Loucy (cell line): ENCODE results near the gene RALGPS1.

ENCODE experiments used
- EZH2phosphoT487 ChIP-seq: fragments of 200-600 bp; IDR thresholded peaks from 2 replicates; pipeline ENCODE4 v1.6.1; 2018; ENCODE audit warnings: antibody characterized with exemption, mild to moderate bottlenecking, moderate library complexity, borderline replicate concordance
- TF ChIP-seq, protein P1 (sequence below): fragments of 200-600 bp; sonication (generic); conservative IDR thresholded peaks from 2 replicates; pipeline ENCODE4 v1.5.1; 2014; ENCODE audit warnings: mild to moderate bottlenecking, antibody characterized with exemption, low read length

DNA sequence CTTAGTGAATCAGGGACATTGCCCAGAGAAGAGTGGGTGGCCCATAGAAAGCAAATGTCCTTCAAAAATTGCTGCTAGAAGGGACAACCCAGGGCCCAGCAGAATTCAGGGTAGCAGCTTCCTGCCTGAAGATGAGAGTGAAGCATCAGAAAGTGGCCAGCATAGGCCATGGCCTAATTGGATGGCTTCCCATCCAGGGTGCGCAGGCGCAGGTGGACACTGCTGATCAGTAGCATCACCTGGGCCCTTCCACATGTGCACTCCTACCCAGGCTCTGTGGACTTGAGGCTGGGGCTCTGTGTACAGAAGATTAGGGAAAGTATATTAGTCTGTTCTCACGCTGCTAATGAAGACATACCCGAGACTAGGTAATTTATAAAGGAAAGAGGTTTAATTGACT is 291.4 kb downstream of the RALGPS1 start:
- TF ChIP-seq, protein P1, sequence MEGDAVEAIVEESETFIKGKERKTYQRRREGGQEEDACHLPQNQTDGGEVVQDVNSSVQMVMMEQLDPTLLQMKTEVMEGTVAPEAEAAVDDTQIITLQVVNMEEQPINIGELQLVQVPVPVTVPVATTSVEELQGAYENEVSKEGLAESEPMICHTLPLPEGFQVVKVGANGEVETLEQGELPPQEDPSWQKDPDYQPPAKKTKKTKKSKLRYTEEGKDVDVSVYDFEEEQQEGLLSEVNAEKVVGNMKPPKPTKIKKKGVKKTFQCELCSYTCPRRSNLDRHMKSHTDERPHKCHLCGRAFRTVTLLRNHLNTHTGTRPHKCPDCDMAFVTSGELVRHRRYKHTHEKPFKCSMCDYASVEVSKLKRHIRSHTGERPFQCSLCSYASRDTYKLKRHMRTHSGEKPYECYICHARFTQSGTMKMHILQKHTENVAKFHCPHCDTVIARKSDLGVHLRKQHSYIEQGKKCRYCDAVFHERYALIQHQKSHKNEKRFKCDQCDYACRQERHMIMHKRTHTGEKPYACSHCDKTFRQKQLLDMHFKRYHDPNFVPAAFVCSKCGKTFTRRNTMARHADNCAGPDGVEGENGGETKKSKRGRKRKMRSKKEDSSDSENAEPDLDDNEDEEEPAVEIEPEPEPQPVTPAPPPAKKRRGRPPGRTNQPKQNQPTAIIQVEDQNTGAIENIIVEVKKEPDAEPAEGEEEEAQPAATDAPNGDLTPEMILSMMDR: no peak
- no peak for TF ChIP-seq EZH2phosphoT487
